GM23248 (cell line): Measurements from ENCODE around the gene HHLA2. TPM values are rescaled to one million over a fixed set of nuclear protein-coding genes. Genes with fewer than 3 reads are reported as not detected.

Experiments used
- DNase-seq: peaks from one replicate; pipeline ENCODE4 v3.0.0-alpha.2; 2015
- H2AFZ ChIP-seq: fragments of 200-600 bp; sonication (generic); 2 replicates; pipeline ENCODE4 v1.6.1; 2016; ENCODE audit warnings: antibody characterized with exemption
- H3F3A ChIP-seq: fragments of 200-600 bp; sonication (generic); 2 replicates; pipeline ENCODE4 v1.6.1; 2016; ENCODE audit warnings: mild to moderate bottlenecking, antibody characterized with exemption, mixed run types; ENCODE audit not compliant: insufficient read depth
- H3K27ac ChIP-seq: fragments of 200-600 bp; sonication (generic); 2 replicates; pipeline ENCODE4 v1.5.1; 2016; ENCODE audit warnings: mild to moderate bottlenecking
- H3K27me3 ChIP-seq: fragments of 200-600 bp; sonication (generic); replicated peaks from 2 replicates; pipeline ENCODE4 v1.6.1; 2016; ENCODE audit warnings: mild to moderate bottlenecking; ENCODE audit not compliant: insufficient read depth
- H3K36me3 ChIP-seq: fragments of 200-600 bp; sonication (generic); 2 replicates; pipeline ENCODE4 v1.6.1; 2016; ENCODE audit warnings: low read depth, mild to moderate bottlenecking
- H3K4me1 ChIP-seq: fragments of 200-600 bp; sonication (generic); 2 replicates; pipeline ENCODE4 v1.6.1; 2016; ENCODE audit warnings: mild to moderate bottlenecking; ENCODE audit not compliant: insufficient read depth
- H3K4me2 ChIP-seq: fragments of 200-600 bp; sonication (generic); one replicate; pipeline ENCODE4 v1.6.1; 2016; ENCODE audit warnings: mild to moderate bottlenecking; ENCODE audit not compliant: unreplicated experiment
- H3K4me3 ChIP-seq: fragments of 200-600 bp; sonication (generic); 2 replicates; pipeline ENCODE4 v1.5.1; 2016; ENCODE audit warnings: mild to moderate bottlenecking
- H3K79me2 ChIP-seq: fragments of 200-600 bp; sonication (generic); 2 replicates; pipeline ENCODE4 v1.6.1; 2016; ENCODE audit warnings: mild to moderate bottlenecking; ENCODE audit not compliant: insufficient read depth
- H3K9ac ChIP-seq: fragments of 200-600 bp; sonication (generic); 2 replicates; pipeline ENCODE4 v1.6.1; 2016; ENCODE audit warnings: mild to moderate bottlenecking
- H3K9me2 ChIP-seq: fragments of 200-600 bp; sonication (generic); 2 replicates; pipeline ENCODE4 v1.6.1; 2016; ENCODE audit warnings: mixed run types, mild to moderate bottlenecking, moderate library complexity; ENCODE audit not compliant: insufficient read depth
- H3K9me3 ChIP-seq: fragments of 200-600 bp; sonication (generic); one replicate; pipeline ENCODE4 v1.6.1; 2017; ENCODE audit warnings: low read depth
- H4K20me1 ChIP-seq: fragments of 200-600 bp; sonication (generic); 2 replicates; pipeline ENCODE4 v1.6.0; 2016; ENCODE audit not compliant: insufficient read depth
- EZH2 ChIP-seq: fragments of 200-600 bp; sonication (generic); IDR thresholded peaks from 2 replicates; pipeline ENCODE4 v1.6.1; 2018; ENCODE audit warnings: antibody characterized with exemption, mild to moderate bottlenecking; ENCODE audit not compliant: insufficient read depth, poor library complexity, severe bottlenecking
- EZH2phosphoT487 ChIP-seq: fragments of 200-600 bp; sonication (generic); IDR thresholded peaks from 2 replicates; pipeline ENCODE4 v1.6.1; 2018; ENCODE audit warnings: antibody characterized with exemption, moderate library complexity, mild to moderate bottlenecking, low read depth; ENCODE audit not compliant: insufficient read depth
- WGBS, 2 experiments: methylation state at CpG; one replicate each; pipeline ENCODE4 v1.1.6; 2015 to 2017; ENCODE audit warnings: low lambda C conversion rate in 2 of 2, low coverage in 1 of 2; ENCODE audit errors: missing lambda C conversion rate in 2 of 2; 5-methylcytosine and 5-hydroxymethylcytosine counted together
- in situ Hi-C: fragments of 300-500 bp; cut with MboI; formaldehyde crosslinking; loops from 2 replicates; pipeline ENCODE4 v1.15.0; 2020
- polyA plus RNA-seq: library from polyadenylated mRNA; unstranded; fragments of >200 nt; fragmentation: Nextera tagmentation; extraction: Ambion mirVana; gene quantifications from 2 replicates; pipeline ENCODE4 v1.2.1, GENCODE V29; 2016
- total RNA-seq: library from RNA; depleted of rRNA; stranded (reverse); fragments of >200 nt; shearing (Covaris generic); gene quantifications from 2 replicates; pipeline ENCODE4 v1.2.3, GENCODE V29; 2014

The HHLA2 gene
- total and polyA plus RNA-seq, 2 experiments from 2014 or later = not detected

- Histone ChIP-seq H3K4me2 (no peak overlapping the region), H3K9me2 (no peaks in the 10 kb centered on the region), H3K4me3 (no peak overlapping the region), H3K27me3 (no peaks in the 10 kb centered on the region), H3K4me1 (no peaks in the 10 kb centered on the region), H2AFZ (no peak overlapping the region), H3K36me3 (no peaks in the 10 kb centered on the region), H3K9me3 (no peaks in the 10 kb centered on the region), H4K20me1 (no peaks in the 10 kb centered on the region), H3K79me2 (no peaks in the 10 kb centered on the region), H3K9ac (no peak overlapping the region), H3K27ac (no peak overlapping the region), H3F3A (no peaks in the 10 kb centered on the region)
- TF ChIP-seq EZH2 (no peak), EZH2phosphoT487 (no peak)
- in situ Hi-C loops = no loop called here
- no peak for DNase-seq
Observed at GRCh38 chr3:108280476-108280875, 15.9 kb upstream of the HHLA2 start.

DNA sequence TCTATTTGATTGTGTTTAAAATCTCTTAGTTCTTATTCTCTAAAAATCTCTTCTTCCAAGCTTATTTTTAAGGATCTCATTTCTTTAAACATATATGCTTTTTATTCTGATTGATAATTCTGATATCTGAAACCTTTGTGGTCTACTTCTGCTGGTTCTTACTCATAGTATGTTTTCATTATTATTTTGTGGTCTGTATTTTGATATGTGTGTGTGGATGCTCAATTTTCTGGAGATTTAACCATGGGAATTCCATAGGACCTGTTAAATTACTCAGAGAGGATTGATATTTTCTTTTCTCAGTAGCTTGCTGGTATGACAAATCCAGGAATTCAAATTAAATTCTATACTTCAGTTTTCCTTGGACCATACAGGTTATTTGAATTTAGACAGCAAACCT lies 14.7 kb upstream of the HHLA2 start:
- no peak overlapping the region for H3K9ac ChIP-seq
- no peaks in the 10 kb centered on the region for H3K27me3 ChIP-seq
- H2AFZ ChIP-seq = no peak overlapping the region
- no peaks in the 10 kb centered on the region for H4K20me1 ChIP-seq
- DNase-seq = no peak
- no peak overlapping the region for H3K27ac ChIP-seq
- H3K4me1 ChIP-seq = no peaks in the 10 kb centered on the region
- no peaks in the 10 kb centered on the region for H3K9me2 ChIP-seq
- no peaks in the 10 kb centered on the region for H3F3A ChIP-seq
- in situ Hi-C loops = no loop called here
- H3K9me3 ChIP-seq = no peaks in the 10 kb centered on the region
- no peaks in the 10 kb centered on the region for H3K79me2 ChIP-seq
- H3K36me3 ChIP-seq = no peaks in the 10 kb centered on the region
- no peak overlapping the region for H3K4me2 ChIP-seq
- H3K4me3 ChIP-seq = no peak overlapping the region
- TF ChIP-seq EZH2phosphoT487 (no peak), EZH2 (no peak)

GRCh38 chr3:108283006-108283405 lies 13.3 kb upstream of the HHLA2 start:
- 0% methylated on average over 1 of the region's 1 CpG for WGBS, 2 experiments
- DNase-seq = no peak
- no peak overlapping the region for H3K9ac ChIP-seq
- no peaks in the 10 kb centered on the region for H3K9me3 ChIP-seq
- no peaks in the 10 kb centered on the region for H3K79me2 ChIP-seq
- no peak for TF ChIP-seq EZH2
- H2AFZ ChIP-seq = no peak overlapping the region
- no peak overlapping the region for H3K4me3 ChIP-seq
- no peaks in the 10 kb centered on the region for H3K27me3 ChIP-seq
- no peaks in the 10 kb centered on the region for H3K9me2 ChIP-seq
- no peaks in the 10 kb centered on the region for H4K20me1 ChIP-seq
- no peak overlapping the region for H3K4me2 ChIP-seq
- in situ Hi-C loops = no loop called here
- no peaks in the 10 kb centered on the region for H3K4me1 ChIP-seq
- H3K27ac ChIP-seq = no peak overlapping the region
- no peaks in the 10 kb centered on the region for H3F3A ChIP-seq
- H3K36me3 ChIP-seq = no peaks in the 10 kb centered on the region

DNA sequence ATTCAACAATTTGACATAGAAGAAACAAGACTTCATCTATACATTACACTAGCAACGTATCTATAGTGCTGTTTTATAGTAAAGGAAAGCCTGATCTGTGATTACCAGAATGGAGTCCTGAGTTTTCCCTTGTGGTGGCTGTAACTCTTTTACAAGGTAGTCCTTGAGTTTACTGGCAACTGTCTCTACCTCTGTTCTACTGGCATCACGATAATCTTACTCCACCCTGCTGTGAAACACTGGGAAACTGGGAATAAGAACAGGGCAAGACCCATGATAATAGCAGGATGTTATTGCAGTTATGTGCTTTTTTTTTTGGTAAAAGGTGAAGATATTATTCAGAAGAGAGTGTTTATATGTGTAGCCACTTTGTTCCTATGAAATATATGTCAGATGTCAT lies 12.4 kb upstream of the HHLA2 start:
- no peak for TF ChIP-seq EZH2phosphoT487
- TF ChIP-seq EZH2 = no peak
- Histone ChIP-seq H2AFZ (no peak overlapping the region), H3K9me2 (no peaks in the 10 kb centered on the region), H3F3A (no peaks in the 10 kb centered on the region), H3K27me3 (no peaks in the 10 kb centered on the region), H3K9me3 (no peaks in the 10 kb centered on the region), H3K4me2 (no peak overlapping the region), H3K4me1 (no peaks in the 10 kb centered on the region), H3K36me3 (no peaks in the 10 kb centered on the region), H4K20me1 (no peaks in the 10 kb centered on the region), H3K9ac (no peak overlapping the region), H3K79me2 (no peaks in the 10 kb centered on the region), H3K27ac (no peak overlapping the region), H3K4me3 (no peak overlapping the region)
- in situ Hi-C loops = no loop called here
- DNase-seq = no peak
- 68 to 74% methylated on average over 2 of the region's 2 CpGs for WGBS, 2 experiments

DNA sequence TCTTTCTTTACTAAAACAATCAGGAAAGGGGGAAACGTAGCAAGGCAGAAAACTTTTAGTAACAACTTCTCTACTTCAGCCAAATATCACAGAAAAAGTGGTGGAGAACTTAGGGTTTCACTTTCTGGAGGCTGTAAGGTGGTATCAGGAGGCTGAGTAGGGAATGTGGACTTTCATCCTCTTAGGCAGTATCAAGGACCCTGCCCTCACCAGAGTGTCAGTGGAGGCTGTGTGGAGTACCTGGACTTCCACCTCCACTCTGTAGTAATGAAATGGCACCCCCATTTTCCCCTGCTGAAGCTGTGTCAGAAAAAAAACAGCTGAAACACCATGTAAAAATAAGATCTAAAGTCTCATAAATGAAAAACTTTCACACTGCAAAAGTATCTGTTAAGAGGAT lies 11.2 kb upstream of the HHLA2 start:
- DNase-seq = no peak
- no peaks in the 10 kb centered on the region for H3K27me3 ChIP-seq
- no peak overlapping the region for H3K4me3 ChIP-seq
- no peaks in the 10 kb centered on the region for H3F3A ChIP-seq
- H3K9me2 ChIP-seq = no peaks in the 10 kb centered on the region
- WGBS, 2 experiments = 32 to 46% methylated on average over 1 of the region's 1 CpG
- no peak overlapping the region for H3K9ac ChIP-seq
- no peak overlapping the region for H3K4me2 ChIP-seq
- in situ Hi-C loops = no loop called here
- H3K79me2 ChIP-seq = no peaks in the 10 kb centered on the region
- H3K36me3 ChIP-seq = no peaks in the 10 kb centered on the region
- H3K27ac ChIP-seq = no peak overlapping the region
- H3K4me1 ChIP-seq = no peaks in the 10 kb centered on the region
- no peak overlapping the region for H2AFZ ChIP-seq
- no peaks in the 10 kb centered on the region for H4K20me1 ChIP-seq
- no peaks in the 10 kb centered on the region for H3K9me3 ChIP-seq
- TF ChIP-seq EZH2 (no peak), EZH2phosphoT487 (no peak)
